Smooth muscle cell (in vitro differentiated cells): ENCODE measurements around the gene ADPRHL1. TPM values are rescaled to one million over a fixed set of nuclear protein-coding genes. Genes with fewer than 3 reads are reported as not detected.

ENCODE experiments used
- DNase-seq: peaks from one replicate; lab custom pipeline; 2025; ENCODE audit not compliant: unreplicated experiment; lab: John Stamatoyannopoulos, UW
- H2AFZ ChIP-seq: fragments of 200-600 bp; sonication (generic); 2 replicates; pipeline ENCODE4 v1.6.0; 2016; ENCODE audit warnings: antibody characterized with exemption, low read depth, mild to moderate bottlenecking
- H3F3A ChIP-seq: fragments of 200-600 bp; sonication (generic); 2 replicates; pipeline ENCODE4 v1.6.0; 2017; ENCODE audit warnings: antibody characterized with exemption, low read depth
- H3K27ac ChIP-seq: fragments of 200-600 bp; sonication (generic); 2 replicates; pipeline ENCODE4 v1.5.1; 2016; ENCODE audit warnings: low read depth, mild to moderate bottlenecking
- H3K27me3 ChIP-seq: fragments of 200-600 bp; sonication (generic); 2 replicates; pipeline ENCODE4 v1.6.1; 2016; ENCODE audit warnings: low read depth, mild to moderate bottlenecking
- H3K36me3 ChIP-seq: fragments of 200-600 bp; sonication (generic); 2 replicates; pipeline ENCODE4 v1.5.1; 2016; ENCODE audit warnings: low read depth
- H3K4me1 ChIP-seq: fragments of 200-600 bp; sonication (generic); 2 replicates; pipeline ENCODE4 v1.5.1; 2016; ENCODE audit warnings: low read depth
- H3K4me2 ChIP-seq: fragments of 200-600 bp; sonication (generic); 2 replicates; pipeline ENCODE4 v1.6.0; 2016; ENCODE audit warnings: mild to moderate bottlenecking
- H3K4me3 ChIP-seq: fragments of 200-600 bp; sonication (generic); 2 replicates; pipeline ENCODE4 v1.5.1; 2016; ENCODE audit warnings: mild to moderate bottlenecking
- H3K79me2 ChIP-seq: fragments of 200-600 bp; sonication (generic); 2 replicates; pipeline ENCODE4 v1.6.0; 2016; ENCODE audit warnings: low read depth, mild to moderate bottlenecking
- H3K9ac ChIP-seq: fragments of 200-600 bp; sonication (generic); 2 replicates; pipeline ENCODE4 v1.6.0; 2016; ENCODE audit warnings: low read depth
- H3K9me3 ChIP-seq: fragments of 200-600 bp; sonication (generic); replicated peaks from 2 replicates; pipeline ENCODE4 v1.5.1; 2016; ENCODE audit warnings: low read depth
- H4K20me1 ChIP-seq: fragments of 200-600 bp; sonication (generic); 2 replicates; pipeline ENCODE4 v1.6.0; 2016; ENCODE audit warnings: low read depth
- WGBS: methylation state at CpG from one replicate; pipeline ENCODE4 v1.1.7; 2016; ENCODE audit warnings: low lambda C conversion rate; 5-methylcytosine and 5-hydroxymethylcytosine counted together
- polyA plus RNA-seq: library from polyadenylated mRNA; unstranded; fragments of >200 nt; fragmentation: Nextera tagmentation; extraction: Ambion mirVana; gene quantifications from 2 replicates; pipeline ENCODE4 v1.2.1, GENCODE V29; 2016
- total RNA-seq: library from RNA; depleted of rRNA; stranded (reverse); fragments of >200 nt; gene quantifications from 2 replicates; pipeline ENCODE4 v1.2.3, GENCODE V29; 2014
- TF ChIP-seq, protein P1 (sequence below): fragments of 200-600 bp; sonication (generic); IDR thresholded peaks from 2 replicates; pipeline ENCODE4 v1.5.1; 2017; ENCODE audit warnings: borderline replicate concordance, mild to moderate bottlenecking, antibody characterized with exemption; ENCODE audit not compliant: insufficient read depth, poor library complexity, severe bottlenecking

The ADPRHL1 gene
- total and polyA plus RNA-seq, 2 experiments from 2014 or later = 0.18 to 1.2 TPM

DNA sequence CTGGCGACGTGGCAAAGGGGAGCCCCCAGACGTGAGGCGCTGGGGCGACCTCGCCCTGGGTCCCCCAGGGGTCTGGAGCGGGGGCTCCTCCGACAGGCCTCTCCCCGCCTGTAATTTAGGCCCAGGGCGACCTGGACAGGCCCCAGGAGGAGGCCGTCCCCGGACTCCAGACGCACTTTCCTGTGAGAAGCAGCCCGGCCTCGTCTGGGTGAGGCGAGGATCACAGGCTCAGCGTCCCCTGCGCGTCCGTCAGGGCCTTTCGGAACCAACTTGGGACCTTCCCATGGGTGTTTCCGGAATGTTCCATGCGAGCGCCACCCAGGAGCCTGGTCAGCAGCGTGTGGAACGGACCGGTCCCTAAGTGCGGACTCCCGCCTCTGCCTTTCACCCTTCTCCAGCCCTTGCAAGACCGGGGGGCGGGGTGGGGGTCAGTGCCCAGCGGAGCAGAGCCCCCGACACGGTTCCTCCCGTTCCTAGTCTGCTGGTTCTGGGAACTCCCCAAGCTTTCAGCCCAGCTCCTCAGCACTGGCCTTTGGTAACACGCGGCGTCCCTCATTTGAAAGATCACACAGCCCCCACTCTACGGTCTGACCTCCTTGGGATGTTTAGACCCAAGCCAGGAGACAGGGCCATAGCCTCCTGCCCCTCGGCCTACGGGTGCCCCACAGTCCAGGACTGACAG, 88.2 kb downstream of the ADPRHL1 start:
- 87% methylated on average over 41 of the region's 41 CpGs for WGBS
- Histone ChIP-seq H3K9ac (no peak overlapping the region), H2AFZ (no peak overlapping the region), H3K4me3 (no peak overlapping the region), H3K79me2 (no peaks in the 10 kb centered on the region), H3K36me3 (no peaks in the 10 kb centered on the region), H3K27ac (no peak overlapping the region), H3K27me3 (no peaks in the 10 kb centered on the region), H4K20me1 (no peaks in the 10 kb centered on the region), H3F3A (no peaks in the 10 kb centered on the region), H3K4me2 (peak overlapping the region; percentile 79), H3K4me1 (no peaks in the 10 kb centered on the region), H3K9me3 (no peaks in the 10 kb centered on the region)
- no peak for DNase-seq
- TF ChIP-seq, protein P1, sequence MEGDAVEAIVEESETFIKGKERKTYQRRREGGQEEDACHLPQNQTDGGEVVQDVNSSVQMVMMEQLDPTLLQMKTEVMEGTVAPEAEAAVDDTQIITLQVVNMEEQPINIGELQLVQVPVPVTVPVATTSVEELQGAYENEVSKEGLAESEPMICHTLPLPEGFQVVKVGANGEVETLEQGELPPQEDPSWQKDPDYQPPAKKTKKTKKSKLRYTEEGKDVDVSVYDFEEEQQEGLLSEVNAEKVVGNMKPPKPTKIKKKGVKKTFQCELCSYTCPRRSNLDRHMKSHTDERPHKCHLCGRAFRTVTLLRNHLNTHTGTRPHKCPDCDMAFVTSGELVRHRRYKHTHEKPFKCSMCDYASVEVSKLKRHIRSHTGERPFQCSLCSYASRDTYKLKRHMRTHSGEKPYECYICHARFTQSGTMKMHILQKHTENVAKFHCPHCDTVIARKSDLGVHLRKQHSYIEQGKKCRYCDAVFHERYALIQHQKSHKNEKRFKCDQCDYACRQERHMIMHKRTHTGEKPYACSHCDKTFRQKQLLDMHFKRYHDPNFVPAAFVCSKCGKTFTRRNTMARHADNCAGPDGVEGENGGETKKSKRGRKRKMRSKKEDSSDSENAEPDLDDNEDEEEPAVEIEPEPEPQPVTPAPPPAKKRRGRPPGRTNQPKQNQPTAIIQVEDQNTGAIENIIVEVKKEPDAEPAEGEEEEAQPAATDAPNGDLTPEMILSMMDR = no peak

DNA sequence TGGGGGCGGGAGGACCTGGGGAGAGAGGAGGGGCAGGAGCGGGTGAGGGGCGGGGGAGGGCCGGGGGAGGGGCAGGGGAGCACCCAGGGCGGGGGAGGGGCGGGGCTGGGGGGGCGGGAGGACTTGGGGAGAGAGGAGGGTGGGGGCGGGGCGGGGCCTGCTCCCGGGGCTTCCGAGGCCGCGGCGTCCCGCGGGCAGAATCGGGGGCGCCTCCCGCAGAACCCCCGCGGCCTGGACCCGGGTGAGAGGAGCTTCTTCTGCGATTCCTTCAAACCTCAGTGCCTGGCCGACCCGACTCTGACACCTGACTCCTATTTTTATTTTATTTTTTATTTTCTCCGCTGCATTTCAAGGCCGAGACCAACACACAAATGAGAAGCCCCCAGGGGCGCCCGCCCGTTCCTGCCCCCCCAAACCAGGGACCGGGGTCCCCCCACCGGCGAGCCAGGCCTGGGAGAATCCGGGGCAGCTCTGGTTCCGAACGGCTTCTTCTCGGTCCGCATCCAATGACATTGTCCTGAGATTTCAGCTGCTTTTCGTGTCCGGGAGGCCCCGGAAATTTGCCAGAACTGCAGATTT, 88.9 kb downstream of the ADPRHL1 start:
- Histone ChIP-seq H3F3A (no peaks in the 10 kb centered on the region), H3K4me2 (peak overlapping the region; percentile 79), H3K79me2 (no peaks in the 10 kb centered on the region), H3K27me3 (no peaks in the 10 kb centered on the region), H3K9ac (no peak overlapping the region), H4K20me1 (no peaks in the 10 kb centered on the region), H3K4me3 (peak overlapping the region; percentile 38), H3K27ac (no peak overlapping the region), H3K9me3 (no peaks in the 10 kb centered on the region), H3K36me3 (no peaks in the 10 kb centered on the region), H2AFZ (no peak overlapping the region), H3K4me1 (no peaks in the 10 kb centered on the region)
- WGBS = 52% methylated on average over 19 of the region's 41 CpGs
- DNase-seq = no peak
- TF ChIP-seq, protein P1 = no peak

DNA sequence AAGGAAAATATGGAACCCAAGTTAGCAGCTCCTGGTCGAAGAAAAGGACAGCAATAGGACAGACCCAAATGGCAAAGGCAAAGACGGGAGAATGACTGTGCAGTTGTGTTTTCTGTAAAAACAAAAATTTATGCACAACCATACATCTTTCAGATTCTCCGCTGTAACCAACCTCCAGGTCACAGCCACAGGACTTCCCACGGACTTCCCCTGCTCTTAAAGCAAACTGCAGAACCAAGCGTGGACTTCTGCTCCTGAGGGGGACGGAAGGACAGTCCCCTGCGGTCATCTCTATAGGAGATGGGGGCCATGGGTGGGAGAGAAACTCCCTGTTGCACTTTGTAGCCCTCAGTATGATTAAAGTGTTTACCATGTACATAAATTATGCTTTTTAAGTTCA, 91.9 kb downstream of the ADPRHL1 start:
- H3K9me3 ChIP-seq = no peaks in the 10 kb centered on the region
- no peaks in the 10 kb centered on the region for H3K27me3 ChIP-seq
- H3K4me2 ChIP-seq = no peak overlapping the region
- H2AFZ ChIP-seq = no peak overlapping the region
- WGBS = 93% methylated on average over 7 of the region's 7 CpGs
- H3K4me3 ChIP-seq = no peak overlapping the region
- no peak for DNase-seq
- no peaks in the 10 kb centered on the region for H3F3A ChIP-seq
- no peaks in the 10 kb centered on the region for H3K4me1 ChIP-seq
- TF ChIP-seq, protein P1 = no peak
- no peak overlapping the region for H3K9ac ChIP-seq
- no peak overlapping the region for H3K27ac ChIP-seq
- H3K79me2 ChIP-seq = no peaks in the 10 kb centered on the region
- no peaks in the 10 kb centered on the region for H3K36me3 ChIP-seq
- H4K20me1 ChIP-seq = no peaks in the 10 kb centered on the region

DNA sequence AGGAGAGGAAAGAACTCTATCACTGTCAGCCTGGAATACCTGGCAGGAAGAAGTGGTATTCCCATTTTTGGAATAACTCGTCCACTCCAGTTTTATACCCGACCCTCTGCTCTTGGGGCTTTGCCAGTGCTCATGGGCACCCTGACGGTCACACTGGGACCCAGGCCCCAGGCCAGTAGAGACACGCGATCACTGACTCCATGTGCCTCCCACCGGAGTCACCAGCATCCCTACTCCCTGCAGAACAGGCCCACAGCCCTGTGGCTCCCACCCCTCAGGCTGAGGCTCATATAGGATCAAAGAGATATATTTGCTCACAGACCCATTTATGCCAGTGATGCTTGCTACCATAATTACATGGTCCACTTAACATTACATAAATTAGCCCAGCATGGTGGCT, 92.8 kb downstream of the ADPRHL1 start:
- Histone ChIP-seq H3K4me1 (no peaks in the 10 kb centered on the region), H3K27ac (no peak overlapping the region), H4K20me1 (no peaks in the 10 kb centered on the region), H3K79me2 (no peaks in the 10 kb centered on the region), H3K9ac (no peak overlapping the region), H2AFZ (no peak overlapping the region), H3K36me3 (no peaks in the 10 kb centered on the region), H3K4me2 (no peak overlapping the region), H3F3A (no peaks in the 10 kb centered on the region), H3K9me3 (no peaks in the 10 kb centered on the region), H3K4me3 (no peak overlapping the region), H3K27me3 (no peaks in the 10 kb centered on the region)
- DNase-seq = no peak
- WGBS = 97% methylated on average over 6 of the region's 6 CpGs
- TF ChIP-seq, protein P1 = no peak
